HL-60 (cell line): ENCODE results near the gene TRIM17.

Experiments
- DNase-seq, 2 experiments: peaks; one replicate each; pipeline ENCODE4 v3.0.0-alpha.2; 2010 to 2020; ENCODE audit warnings: low read depth in 1 of 2, low spot score in 1 of 2
- H3K27ac ChIP-seq: fragments of 250-450 bp; sonication (Bioruptor Pico); replicated peaks from 2 replicates; pipeline ENCODE4 v1.5.1; 2020; ENCODE audit warnings: mild to moderate bottlenecking, moderate library complexity
- H3K27me3 ChIP-seq: fragments of 250-450 bp; sonication (Bioruptor Pico); 2 replicates; pipeline ENCODE4 v1.5.1; 2021; ENCODE audit warnings: mild to moderate bottlenecking, moderate library complexity; ENCODE audit not compliant: insufficient read depth, poor library complexity, severe bottlenecking
- H3K4me3 ChIP-seq: replicated peaks from 2 replicates; pipeline ENCODE4 v1.5.1; 2011; ENCODE audit warnings: mild to moderate bottlenecking, control low read depth, low read length; ENCODE audit not compliant: insufficient read depth
- CTCF ChIP-seq: IDR thresholded peaks from one replicate; pipeline ENCODE4 v1.5.1; 2011; ENCODE audit warnings: low read length, control low read depth, inconsistent platforms; ENCODE audit not compliant: insufficient read depth
- GABPA ChIP-seq: IDR thresholded peaks from 2 replicates; pipeline ENCODE4 v1.6.1; 2012; ENCODE audit warnings: low read depth
- POLR2AphosphoS5 ChIP-seq: IDR thresholded peaks from 2 replicates; pipeline ENCODE4 v1.6.1; 2012; ENCODE audit warnings: low read depth
- SPI1 ChIP-seq: IDR thresholded peaks from 2 replicates; pipeline ENCODE4 v1.6.1; 2012; ENCODE audit warnings: low read depth, mild to moderate bottlenecking, borderline replicate concordance
- TF ChIP-seq, protein P1 (sequence below): IDR thresholded peaks from 2 replicates; pipeline ENCODE4 v1.6.1; 2012; ENCODE audit warnings: low read depth; ENCODE audit not compliant: insufficient replicate concordance

Gene TRIM17

DNA sequence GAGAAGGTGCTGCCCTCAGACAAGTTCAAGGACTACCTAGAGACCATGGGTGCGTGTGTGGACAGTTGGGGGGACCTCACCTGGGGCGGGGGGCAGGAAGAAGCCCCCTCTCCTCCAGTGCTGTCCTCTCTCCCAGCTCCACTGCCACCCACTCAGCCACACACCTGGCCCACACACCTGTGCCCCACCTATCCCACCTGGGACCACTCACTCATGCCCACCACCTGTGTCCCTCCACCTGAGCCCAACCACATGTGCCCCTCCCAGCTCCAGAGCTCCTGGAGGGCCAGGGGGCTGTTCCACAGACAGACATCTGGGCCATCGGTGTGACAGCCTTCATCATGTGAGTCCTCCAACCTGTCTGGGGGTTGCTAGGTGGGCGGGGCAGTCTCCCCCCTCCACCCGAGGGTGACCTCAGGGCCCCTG lies 39.0 kb downstream of the TRIM17 start:
- DNase-seq = no peak
- H3K27me3 ChIP-seq = peaks cover 21% of the 10 kb centered on the region
- no peak overlapping the region for H3K27ac ChIP-seq
- no peak overlapping the region for H3K4me3 ChIP-seq
- TF ChIP-seq, protein P1, sequence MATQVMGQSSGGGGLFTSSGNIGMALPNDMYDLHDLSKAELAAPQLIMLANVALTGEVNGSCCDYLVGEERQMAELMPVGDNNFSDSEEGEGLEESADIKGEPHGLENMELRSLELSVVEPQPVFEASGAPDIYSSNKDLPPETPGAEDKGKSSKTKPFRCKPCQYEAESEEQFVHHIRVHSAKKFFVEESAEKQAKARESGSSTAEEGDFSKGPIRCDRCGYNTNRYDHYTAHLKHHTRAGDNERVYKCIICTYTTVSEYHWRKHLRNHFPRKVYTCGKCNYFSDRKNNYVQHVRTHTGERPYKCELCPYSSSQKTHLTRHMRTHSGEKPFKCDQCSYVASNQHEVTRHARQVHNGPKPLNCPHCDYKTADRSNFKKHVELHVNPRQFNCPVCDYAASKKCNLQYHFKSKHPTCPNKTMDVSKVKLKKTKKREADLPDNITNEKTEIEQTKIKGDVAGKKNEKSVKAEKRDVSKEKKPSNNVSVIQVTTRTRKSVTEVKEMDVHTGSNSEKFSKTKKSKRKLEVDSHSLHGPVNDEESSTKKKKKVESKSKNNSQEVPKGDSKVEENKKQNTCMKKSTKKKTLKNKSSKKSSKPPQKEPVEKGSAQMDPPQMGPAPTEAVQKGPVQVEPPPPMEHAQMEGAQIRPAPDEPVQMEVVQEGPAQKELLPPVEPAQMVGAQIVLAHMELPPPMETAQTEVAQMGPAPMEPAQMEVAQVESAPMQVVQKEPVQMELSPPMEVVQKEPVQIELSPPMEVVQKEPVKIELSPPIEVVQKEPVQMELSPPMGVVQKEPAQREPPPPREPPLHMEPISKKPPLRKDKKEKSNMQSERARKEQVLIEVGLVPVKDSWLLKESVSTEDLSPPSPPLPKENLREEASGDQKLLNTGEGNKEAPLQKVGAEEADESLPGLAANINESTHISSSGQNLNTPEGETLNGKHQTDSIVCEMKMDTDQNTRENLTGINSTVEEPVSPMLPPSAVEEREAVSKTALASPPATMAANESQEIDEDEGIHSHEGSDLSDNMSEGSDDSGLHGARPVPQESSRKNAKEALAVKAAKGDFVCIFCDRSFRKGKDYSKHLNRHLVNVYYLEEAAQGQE = no peak
- TF ChIP-seq CTCF (no peak), GABPA (no peak), POLR2AphosphoS5 (no peak), SPI1 (no peak)

DNA sequence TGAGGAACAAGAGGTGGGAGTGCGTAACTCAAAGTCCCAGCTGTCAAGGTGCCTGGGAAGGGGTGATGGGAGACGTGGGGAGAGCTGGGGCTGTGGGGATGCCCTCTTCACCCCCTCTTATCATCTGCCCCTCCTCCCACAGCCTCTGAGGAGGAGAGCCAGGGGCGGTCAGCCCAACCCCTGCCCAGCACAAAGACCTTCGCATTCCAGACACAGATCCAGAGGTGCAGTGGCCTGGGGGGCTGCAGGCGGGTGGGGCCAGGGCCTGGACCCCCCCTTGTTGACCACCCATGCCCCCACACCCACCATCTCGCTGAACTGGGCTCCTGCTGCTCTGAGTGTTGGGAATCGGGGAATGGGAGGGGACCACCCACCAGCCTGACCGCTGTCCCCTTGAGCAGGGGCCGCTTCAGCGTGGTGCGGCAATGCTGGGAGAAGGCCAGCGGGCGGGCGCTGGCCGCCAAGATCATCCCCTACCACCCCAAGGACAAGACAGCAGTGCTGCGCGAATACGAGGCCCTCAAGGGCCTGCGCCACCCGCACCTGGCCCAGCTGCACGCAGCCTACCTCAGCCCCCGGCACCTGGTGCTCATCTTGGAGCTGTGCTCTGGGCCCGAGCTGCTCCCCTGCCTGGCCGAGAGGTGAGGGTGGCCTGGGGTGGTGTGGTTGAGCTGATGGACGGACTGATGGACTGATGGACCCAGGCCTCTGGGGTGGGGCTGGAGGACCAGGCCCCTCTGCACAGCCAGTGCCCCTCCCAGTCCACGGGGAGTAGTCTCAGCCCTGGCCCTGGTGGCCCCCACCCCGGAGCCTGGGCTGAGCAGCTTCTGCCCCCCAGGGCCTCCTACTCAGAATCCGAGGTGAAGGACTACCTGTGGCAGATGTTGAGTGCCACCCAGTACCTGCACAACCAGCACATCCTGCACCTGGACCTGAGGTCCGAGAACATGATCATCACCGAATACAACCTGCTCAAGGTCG lies 39.7 kb downstream of the TRIM17 start:
- no peak overlapping the region for H3K27ac ChIP-seq
- no peak for DNase-seq
- peaks cover 21% of the 10 kb centered on the region for H3K27me3 ChIP-seq
- TF ChIP-seq SPI1 (no peak), CTCF (no peak), GABPA (no peak), POLR2AphosphoS5 (no peak)
- TF ChIP-seq, protein P1 = no peak
- no peak overlapping the region for H3K4me3 ChIP-seq

DNA sequence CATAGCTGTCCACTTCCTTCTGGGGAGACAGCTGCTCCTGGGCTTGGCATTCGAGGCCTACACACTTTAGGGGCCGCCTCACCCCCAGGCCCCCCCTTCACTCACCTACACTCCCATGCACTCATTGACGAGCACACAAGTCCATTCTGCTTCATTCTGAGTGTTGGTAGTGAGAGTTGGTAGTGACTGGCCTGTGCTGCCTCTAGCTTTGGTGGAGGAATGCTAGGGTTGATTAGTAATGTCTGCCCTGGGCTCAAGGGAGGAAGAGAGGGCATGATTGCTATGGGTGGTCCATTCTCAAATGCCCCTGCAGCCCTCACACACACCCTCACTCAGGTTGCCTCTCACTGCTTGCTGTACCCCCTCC lies 40.4 kb downstream of the TRIM17 start:
- TF ChIP-seq CTCF (no peak), GABPA (no peak), POLR2AphosphoS5 (no peak), SPI1 (no peak)
- TF ChIP-seq, protein P1 = no peak
- H3K27me3 ChIP-seq = peaks cover 21% of the 10 kb centered on the region
- H3K27ac ChIP-seq = no peak overlapping the region
- DNase-seq = no peak
- H3K4me3 ChIP-seq = no peak overlapping the region
